GM04504 (cell line): ENCODE data around the gene MGAT4D.
"Not testable (repeated sequence)": the region's sequence is repeated elsewhere in the genome, so short reads cannot be mapped to it uniquely, and the experiment has no call there.

Experiments
- DNase-seq: peaks from one replicate; pipeline ENCODE4 v3.0.0-alpha.2; 2012; ENCODE audit warnings: low read depth

MGAT4D gene

GRCh38 chr4:140497747-140498636 lies at the start of gene MGAT4D:
MGAT4D (minus strand) TSS chr4:140498293; CDS start chr4:140498222, 71 bp downstream.
- DNase-seq: no peak

DNA sequence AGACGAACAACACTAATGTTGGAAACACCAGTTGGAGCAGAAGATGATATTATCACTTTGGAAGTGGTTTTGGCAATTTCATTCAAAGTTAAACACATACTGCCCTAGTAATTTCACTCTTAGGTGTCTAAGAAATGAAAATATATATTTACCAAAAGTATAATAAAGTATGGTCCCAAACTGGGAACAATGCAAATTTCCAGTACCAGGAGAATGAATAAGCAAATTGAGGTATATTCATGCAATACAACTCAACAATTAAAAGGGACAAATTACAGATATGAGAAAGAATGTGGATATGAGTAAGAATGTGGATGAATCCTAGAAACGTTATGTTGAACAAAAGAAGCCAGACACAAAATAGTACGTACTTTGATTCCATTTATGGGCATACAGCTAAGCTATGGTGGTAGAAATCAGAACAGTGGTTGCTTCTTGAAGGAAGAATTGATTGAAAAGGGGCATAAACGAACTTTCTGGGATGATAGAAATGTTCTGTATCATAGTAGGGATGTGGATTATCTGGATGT lies 35.9 kb upstream of the MGAT4D start:
- no peak for DNase-seq

- DNase-seq: no peak
Observed at GRCh38 chr4:140529434-140529833, 31.3 kb upstream of the MGAT4D start.

DNA sequence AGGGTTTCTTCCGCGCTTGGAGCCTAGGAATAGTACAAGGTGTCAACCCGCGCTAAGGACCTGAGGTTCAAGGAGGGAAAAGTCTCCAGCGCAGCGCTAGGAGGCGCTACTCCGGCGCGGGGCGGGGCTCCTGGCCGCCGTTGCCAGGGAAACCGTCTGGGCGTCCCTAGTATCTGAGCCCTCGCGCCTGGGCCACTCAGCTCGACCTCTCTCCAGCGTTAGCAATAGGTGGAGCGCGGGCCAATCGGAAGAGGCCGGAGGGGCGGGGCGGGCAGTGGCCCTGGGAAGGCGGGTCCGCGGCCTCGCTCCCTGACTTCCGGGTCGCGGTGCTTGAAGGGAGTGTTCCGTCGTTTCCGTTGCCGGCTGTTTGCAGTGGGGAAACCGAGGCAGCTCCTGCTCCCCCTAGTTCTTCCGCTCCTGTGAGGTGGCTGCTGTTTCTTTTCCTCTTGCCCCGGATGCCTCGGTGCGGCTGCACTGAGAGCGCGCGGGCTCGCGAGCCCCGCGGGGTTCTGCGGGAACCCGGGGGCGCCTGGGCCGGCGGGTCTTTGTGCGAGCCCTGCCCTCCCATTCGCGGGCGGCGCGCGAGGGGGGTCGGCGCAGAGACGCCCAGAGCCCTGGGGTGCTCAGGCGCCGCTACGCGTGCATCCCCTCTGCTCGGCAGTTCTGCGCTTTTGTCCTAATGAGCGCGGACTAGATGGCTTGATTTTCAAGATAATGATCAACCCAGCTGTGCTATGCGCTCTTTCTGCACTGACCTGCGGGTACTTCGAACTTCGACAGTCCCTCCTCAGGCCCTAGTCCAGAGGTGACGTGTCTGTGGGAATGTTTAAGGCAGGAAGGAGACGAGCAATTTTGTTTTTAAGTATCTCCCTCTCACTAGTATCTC lies 26.0 kb upstream of the MGAT4D start, which contains the start of gene ELMOD2:
TSS of gene ELMOD2 (plus strand) at position 312 of the 886 bp plus-strand sequence. CDS start 1,261 bp downstream, outside the sequence.
- peak; percentile 92 for DNase-seq

GRCh38 chr4:140523370-140523856 lies 25.3 kb upstream of the MGAT4D start:
- DNase-seq: no peak

GRCh38 chr4:140515423-140515822 lies 17.3 kb upstream of the MGAT4D start:
- no peak for DNase-seq

DNA sequence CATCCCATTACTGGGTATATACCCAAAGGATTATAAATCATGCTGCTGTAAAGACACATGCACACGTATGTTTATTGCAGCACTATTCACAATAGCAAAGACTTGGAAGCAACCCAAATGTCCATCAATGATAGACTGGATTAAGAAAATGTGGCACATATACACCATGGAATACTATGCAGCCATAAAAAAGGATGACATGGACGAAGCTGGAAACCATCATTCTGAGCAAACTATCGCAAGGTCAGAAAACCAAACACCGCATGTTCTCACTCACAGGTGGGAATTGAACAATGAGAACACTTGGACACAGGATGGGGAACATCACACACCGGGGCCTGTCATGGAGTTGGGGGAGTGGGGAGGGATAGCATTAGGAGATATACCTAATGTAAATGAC lies 15.7 kb upstream of the MGAT4D start:
- DNase-seq: not testable (repeated sequence)

DNA sequence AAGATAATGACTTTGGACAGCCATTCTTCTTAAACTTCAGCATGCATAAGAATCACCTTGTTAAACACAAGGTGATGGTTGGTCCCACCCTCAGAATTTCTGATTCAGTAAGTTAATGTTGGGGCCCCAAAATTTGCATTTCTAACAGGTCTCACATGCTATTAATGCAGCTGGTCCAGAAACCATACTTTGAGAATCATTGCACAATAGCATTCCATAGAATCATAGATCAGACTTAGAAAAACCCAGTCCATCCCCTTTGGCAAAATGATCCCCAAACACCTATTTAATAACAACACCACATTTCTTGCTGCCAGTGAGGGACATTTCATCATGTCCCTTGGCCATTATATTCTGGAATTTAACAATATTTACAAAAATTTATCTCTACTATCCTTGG lies 6.2 kb upstream of the MGAT4D start:
- DNase-seq: no peak

DNA sequence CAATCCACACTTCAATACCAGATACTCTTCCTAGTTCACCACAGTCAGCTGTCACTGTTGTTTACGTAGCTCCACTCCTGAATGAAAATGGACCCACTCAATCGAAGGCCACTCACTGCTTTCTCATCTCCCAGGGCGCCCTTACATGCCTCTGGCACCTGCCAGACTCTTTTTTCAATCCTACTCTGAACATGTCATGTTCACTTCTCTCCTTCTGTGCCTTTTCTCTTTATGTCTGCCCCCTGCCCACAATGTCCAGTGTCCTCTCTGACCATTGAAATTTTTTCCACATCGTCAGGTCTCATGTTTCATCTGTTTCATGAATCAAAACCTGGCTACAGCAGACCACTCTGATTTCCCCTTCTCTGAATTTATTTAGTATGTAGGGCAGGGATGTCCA lies 1.3 kb upstream of the MGAT4D start:
- DNase-seq: no peak

GRCh38 chr4:140497405-140497746 lies 717 bp downstream of the MGAT4D start:
- no peak for DNase-seq

- DNase-seq: no peak
Observed at GRCh38 chr4:140485939-140486338, 12.2 kb downstream of the MGAT4D start.

GRCh38 chr4:140483445-140483844 lies 14.6 kb downstream of the MGAT4D start:
- DNase-seq: no peak

DNA sequence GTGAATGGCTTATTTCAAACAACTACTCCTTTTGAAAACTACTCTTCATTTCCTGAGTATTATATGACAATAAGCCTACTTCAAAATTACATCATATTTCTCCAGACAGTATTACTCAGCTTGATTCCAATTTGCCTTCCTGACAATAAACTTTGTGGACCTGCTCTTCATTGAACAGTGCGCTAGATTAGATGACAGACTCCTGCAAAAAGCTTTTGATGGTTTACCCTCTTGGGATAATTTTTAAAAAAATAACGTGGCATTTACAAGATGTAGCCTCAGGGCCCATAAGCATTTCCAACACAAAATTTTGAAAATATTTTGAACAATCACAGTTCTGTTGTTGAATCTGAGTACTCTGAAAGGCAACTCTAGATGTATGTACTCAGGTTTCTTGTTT lies 25.9 kb downstream of the MGAT4D start:
- DNase-seq: no peak

DNA sequence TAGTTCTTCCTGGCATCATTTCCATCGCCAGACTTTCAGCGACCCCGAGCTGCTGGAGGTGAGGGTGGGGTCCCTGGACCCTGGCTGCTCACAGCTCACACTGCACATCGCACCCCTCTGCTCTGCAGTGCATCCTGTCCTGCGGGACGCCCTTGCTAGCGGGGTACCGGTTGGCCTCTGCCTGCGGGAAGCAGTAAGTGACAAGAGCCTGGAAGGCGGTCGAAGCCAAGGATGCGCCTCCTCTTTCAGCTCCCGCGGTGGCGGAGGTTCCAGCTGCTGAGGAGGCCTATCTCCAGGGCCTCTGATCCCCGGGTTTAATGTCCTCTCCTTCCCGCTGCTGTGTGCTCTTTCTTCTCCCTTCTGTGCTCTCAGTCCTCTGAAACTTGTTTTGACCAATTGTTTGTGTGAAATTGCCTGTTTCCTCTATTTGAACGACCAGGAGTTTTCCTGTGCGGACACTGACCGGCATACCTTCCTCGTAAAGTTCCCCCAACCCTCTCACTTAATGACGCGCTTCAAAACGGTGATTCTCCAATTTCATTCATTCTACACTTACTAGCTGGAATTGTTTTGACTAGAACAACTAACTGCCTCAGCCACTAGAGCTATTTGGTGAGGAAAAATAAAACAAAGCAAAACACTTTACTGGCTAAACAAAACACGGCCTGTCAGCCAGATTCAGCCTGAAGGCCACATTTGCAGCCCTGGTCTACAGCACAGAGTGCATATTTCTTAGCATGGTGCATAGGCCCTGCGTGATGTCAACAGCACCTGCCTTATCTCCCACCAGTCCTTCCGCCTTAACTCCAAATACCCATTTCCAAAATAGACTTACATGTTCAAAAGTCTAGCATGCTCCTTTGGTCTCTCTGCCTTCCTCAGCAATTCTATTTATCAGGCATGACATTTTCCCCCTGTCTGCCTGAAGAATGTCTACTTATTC lies 28.0 kb downstream of the MGAT4D start:
- no peak for DNase-seq

GRCh38 chr4:140466146-140466545 lies 31.9 kb downstream of the MGAT4D start:
- DNase-seq: no peak

- no peak for DNase-seq
Observed at GRCh38 chr4:140463614-140464013, 34.5 kb downstream of the MGAT4D start.

- DNase-seq: no peak
Observed at GRCh38 chr4:140463182-140463581, 34.9 kb downstream of the MGAT4D start.

- DNase-seq: no peak
Observed at GRCh38 chr4:140450352-140450751, 47.7 kb downstream of the MGAT4D start.

DNA sequence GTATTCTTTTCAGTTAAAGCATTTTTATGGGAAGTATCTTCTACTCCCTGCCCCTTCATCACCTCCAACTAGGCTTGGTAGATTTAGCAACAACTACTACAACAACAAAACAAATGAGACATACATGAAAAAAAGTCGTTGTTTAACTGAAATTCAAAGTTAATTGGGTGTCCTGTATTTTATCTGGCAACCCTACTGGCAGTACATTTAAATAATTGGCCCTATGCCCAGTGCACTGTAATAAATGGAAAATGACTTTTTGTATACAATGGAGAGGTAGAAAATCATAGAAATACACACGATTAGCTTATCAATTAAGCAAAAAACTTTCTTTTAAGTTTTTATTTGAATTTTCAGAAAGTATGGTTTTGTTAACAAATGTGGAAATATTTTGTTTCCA lies 49.3 kb downstream of the MGAT4D start:
- no peak for DNase-seq

- no peak for DNase-seq
Observed at GRCh38 chr4:140448162-140448561, 49.9 kb downstream of the MGAT4D start.

- not testable (repeated sequence) for DNase-seq
Observed at GRCh38 chr4:140444347-140444746, 53.7 kb downstream of the MGAT4D start.
